ENCODE data around the gene REXO4. TPM values are rescaled to one million over a fixed set of nuclear protein-coding genes. Genes with fewer than 3 reads are reported as not detected.

REXO4 gene
- total and polyA plus RNA-seq, 2 of the 4 experiments (the other 2 are of a cell fraction) = 16.1 to 21.8 TPM

DNA sequence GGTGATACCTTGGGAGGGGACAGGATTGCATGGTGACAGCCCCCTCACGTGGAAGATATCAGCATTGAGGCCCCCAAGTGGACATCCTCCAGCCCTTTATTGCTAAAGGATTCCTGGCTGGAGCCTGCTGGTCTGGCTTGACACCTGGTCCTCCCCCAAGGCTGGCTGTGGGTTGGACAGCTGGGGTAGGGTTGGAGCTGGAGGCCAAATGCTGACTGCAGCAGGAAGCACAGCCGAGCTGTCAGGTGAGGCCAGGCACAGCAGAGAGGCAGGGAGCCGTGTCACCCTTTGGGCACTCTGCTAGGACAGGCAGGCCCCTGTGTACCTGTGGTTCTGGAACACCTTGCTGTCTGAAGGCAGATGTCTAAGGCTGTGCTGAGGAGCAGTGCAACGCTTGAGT, 44.2 kb upstream of the REXO4 start:
- dilution Hi-C loops (cut with HindIII; ENCODE audit: low sequenced_read_pairs, unreplicated experiment) (no loop called here), intact Hi-C loops (cut with micrococcal nuclease) (no loop called here), in situ Hi-C loops (cut with MboI; ENCODE audit: low sequenced_read_pairs) (no loop called here)
- Histone ChIP-seq H3K27ac (ENCODE audit: insufficient read depth, low read length) (no peak overlapping the region), H3K4ac (ENCODE audit: low read depth, low read length) (no peak overlapping the region), H4K20me1 (ENCODE audit: insufficient read depth, low read length) (no peaks in the 10 kb centered on the region), H2AK9ac (replicated peaks; ENCODE audit: low read depth, low read length, poor library complexity) (no peak overlapping the region), H3K4me2 (ENCODE audit: low read depth, low read length) (no peak overlapping the region), H3K9ac (ENCODE audit: low read depth, low read length) (no peak overlapping the region), H3K36me3 (ENCODE audit: control insufficient read depth, insufficient read depth, low read length) (peaks cover 5% of the 10 kb centered on the region), H2BK5ac (ENCODE audit: low read depth, low read length, poor library complexity, severe bottlenecking) (no peak overlapping the region), H3K9me3 (ENCODE audit: control insufficient read depth, insufficient read depth, low read length) (no peaks in the 10 kb centered on the region), H3K4me1 (ENCODE audit: control insufficient read depth, insufficient read depth, low read length) (peaks cover 7% of the 10 kb centered on the region; the same call in 1 of the 2 replicates), H4K91ac (ENCODE audit: insufficient read depth, low read depth, low read length) (no peak overlapping the region), H3K79me1 (ENCODE audit: low read depth in 1 of 2, low read length in 2 of 2) (peaks cover 0 to 6% of the 10 kb centered on the region in 2 experiments; a peak in 3 of 4 replicates), H3K18ac (ENCODE audit: low read depth, low read length) (no peak overlapping the region), H2AK5ac (ENCODE audit: low read depth, low read length) (no peak overlapping the region), H3K56ac (ENCODE audit: extremely low read depth, insufficient read depth, low read length) (no peak overlapping the region), H2BK20ac (ENCODE audit: low read depth, low read length) (no peak overlapping the region), H2BK120ac (ENCODE audit: low read depth, low read length) (no peak overlapping the region), H4K5ac (ENCODE audit: low read depth, low read length) (no peak overlapping the region), H3K9me1 (ENCODE audit: insufficient read depth, low read length) (0 out of 2 replicates have a peak, but pooled peaks cover 4% of the 10 kb centered on the region), H3K14ac (replicated peaks; ENCODE audit: low read depth, low read length) (no peak overlapping the region), H3K4me3 (ENCODE audit: insufficient read depth, low read depth, low read length) (no peak overlapping the region), H3K27me3 (ENCODE audit: control insufficient read depth, insufficient read depth, low read length) (no peaks in the 10 kb centered on the region), H2BK15ac (ENCODE audit: low read depth, low read length) (no peak overlapping the region), H4K8ac (ENCODE audit: low read depth in 2 of 2, low read length in 2 of 2) (no peak overlapping the region), H2AFZ (replicated peaks; ENCODE audit: low read length, poor library complexity) (no peak overlapping the region), H3K23ac (ENCODE audit: low read depth, low read length) (no peak overlapping the region)
- no peak for DNase-seq
- POLR2A ChIA-PET (ENCODE audit: unreplicated experiment) = no interaction called here
- CTCF ChIA-PET = no interaction called here
- TF ChIP-seq NFE2L2 (IDR thresholded peaks at IDR 0.05; ENCODE audit: low read depth, low read length) (no peak), MAFK (IDR thresholded peaks at IDR 0.05; ENCODE audit: low read depth, low read length) (no peak)
- 75% methylated on average over 2 of the region's 4 CpGs; no CpG with 5 or more reads in 1 of the 2 experiments for WGBS, 2 experiments (ENCODE audit: extremely low coverage in 2 of 2, insufficient read length in 1 of 2)
- no peak for ATAC-seq (ENCODE audit: low read depth)
- no TSS peak for BruUV-seq (replicated peaks)
